ENCODE measurements around the gene ENO1.

DNA sequence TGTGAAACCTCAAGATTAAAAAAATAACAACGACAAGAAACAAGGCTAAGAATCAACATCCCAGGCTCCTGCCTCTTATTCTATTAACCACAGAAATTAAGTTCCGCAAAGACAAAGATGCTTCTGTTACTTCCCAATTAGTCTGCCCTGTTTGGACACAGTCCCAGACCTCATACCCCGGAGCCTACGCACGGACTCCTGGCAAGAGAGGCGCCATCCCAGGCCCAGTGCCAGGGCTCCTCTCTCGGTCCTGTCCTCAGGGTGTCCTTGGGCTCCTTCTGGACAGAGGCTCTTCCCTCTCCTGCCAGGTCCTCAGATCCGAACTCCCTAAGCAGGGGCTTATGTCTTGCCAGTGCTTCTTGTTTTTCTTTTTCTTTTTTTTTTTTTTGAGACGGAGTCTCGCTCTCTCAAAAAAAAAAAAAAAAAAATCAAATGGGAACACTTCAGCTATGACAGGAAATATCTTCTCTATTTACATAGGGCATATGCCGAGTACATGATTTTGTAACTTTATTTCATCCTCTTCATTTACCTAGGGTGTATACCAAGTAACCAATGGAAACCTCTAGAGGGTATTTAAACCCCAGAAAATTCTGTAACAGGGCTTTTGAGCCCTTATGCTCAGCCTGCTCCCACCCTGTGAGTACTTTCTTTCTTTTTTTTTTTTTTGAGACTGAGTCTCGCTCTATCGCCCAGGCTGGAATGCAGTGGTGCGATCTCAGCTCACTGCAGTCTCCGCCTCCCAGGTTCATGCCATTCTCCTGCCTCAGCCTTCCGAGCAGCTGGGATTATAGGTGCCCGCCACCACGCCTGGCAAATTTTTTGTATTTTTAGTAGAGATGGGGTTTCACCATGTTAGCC is 11.7 kb upstream of the ENO1 start:
- TF ChIP-seq POLR2A (IDR thresholded peaks at IDR 0.05) (no peak), POLR2AphosphoS5 (IDR thresholded peaks at IDR 0.05) (peak in 3 of 4 donors; percentile 47 to 62 (median 58))
- TF ChIP-seq, protein P1, sequence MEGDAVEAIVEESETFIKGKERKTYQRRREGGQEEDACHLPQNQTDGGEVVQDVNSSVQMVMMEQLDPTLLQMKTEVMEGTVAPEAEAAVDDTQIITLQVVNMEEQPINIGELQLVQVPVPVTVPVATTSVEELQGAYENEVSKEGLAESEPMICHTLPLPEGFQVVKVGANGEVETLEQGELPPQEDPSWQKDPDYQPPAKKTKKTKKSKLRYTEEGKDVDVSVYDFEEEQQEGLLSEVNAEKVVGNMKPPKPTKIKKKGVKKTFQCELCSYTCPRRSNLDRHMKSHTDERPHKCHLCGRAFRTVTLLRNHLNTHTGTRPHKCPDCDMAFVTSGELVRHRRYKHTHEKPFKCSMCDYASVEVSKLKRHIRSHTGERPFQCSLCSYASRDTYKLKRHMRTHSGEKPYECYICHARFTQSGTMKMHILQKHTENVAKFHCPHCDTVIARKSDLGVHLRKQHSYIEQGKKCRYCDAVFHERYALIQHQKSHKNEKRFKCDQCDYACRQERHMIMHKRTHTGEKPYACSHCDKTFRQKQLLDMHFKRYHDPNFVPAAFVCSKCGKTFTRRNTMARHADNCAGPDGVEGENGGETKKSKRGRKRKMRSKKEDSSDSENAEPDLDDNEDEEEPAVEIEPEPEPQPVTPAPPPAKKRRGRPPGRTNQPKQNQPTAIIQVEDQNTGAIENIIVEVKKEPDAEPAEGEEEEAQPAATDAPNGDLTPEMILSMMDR (IDR thresholded peaks at IDR 0.05): no peak

Measured in sigmoid colon (tissue), 4 donors.